Liver (tissue), 9 donors: ENCODE data around the gene BAHCC1. TPM values are rescaled to one million over a fixed set of nuclear protein-coding genes. Genes with fewer than 3 reads are reported as not detected.

Experiments
- DNase-seq: peaks from one replicate; pipeline ENCODE4 v3.0.0-alpha.2; 2017; ENCODE audit warnings: low spot score
- H3K27ac ChIP-seq, 2 donors: one replicate each; pipeline ENCODE4 v1.7.0; 2013; ENCODE audit warnings: inconsistent platforms in 2 of 2, low read length in 2 of 2, control low read depth in 1 of 2, low read depth in 1 of 2, mild to moderate bottlenecking in 1 of 2
- H3K27me3 ChIP-seq, 4 donors: one replicate each; pipeline versions ENCODE4 v1.6.1 to v1.7.0; 2013; ENCODE audit warnings: low read length in 3 of 4, inconsistent platforms in 1 of 4, mild to moderate bottlenecking in 1 of 4, moderate library complexity in 1 of 4; ENCODE audit not compliant: control insufficient read depth in 4 of 4, insufficient read depth in 4 of 4
- H3K36me3 ChIP-seq, 4 donors: one replicate each; pipeline versions ENCODE4 v1.6.1 to v1.7.0; 2013; ENCODE audit warnings: low read length in 3 of 4, mild to moderate bottlenecking in 3 of 4, low read depth in 1 of 4, moderate library complexity in 1 of 4; ENCODE audit not compliant: control insufficient read depth in 4 of 4, insufficient read depth in 3 of 4
- H3K4me1 ChIP-seq, 4 donors: one replicate each; pipeline versions ENCODE4 v1.6.1 to v1.7.0; 2013; ENCODE audit warnings: low read length in 3 of 4, mild to moderate bottlenecking in 3 of 4, moderate library complexity in 1 of 4; ENCODE audit not compliant: control insufficient read depth in 4 of 4, insufficient read depth in 4 of 4
- H3K4me3 ChIP-seq, 3 donors: one replicate each; pipeline versions ENCODE4 v1.6.1 to v1.7.0; 2013; ENCODE audit warnings: low read length in 3 of 3, control low read depth in 1 of 3, low read depth in 1 of 3, mild to moderate bottlenecking in 1 of 3
- H3K9ac ChIP-seq, 2 donors: one replicate each; pipeline ENCODE4 v1.7.0; 2013; ENCODE audit warnings: low read length in 2 of 2, mild to moderate bottlenecking in 2 of 2, moderate library complexity in 2 of 2, control low read depth in 1 of 2, low read depth in 1 of 2
- H3K9me3 ChIP-seq, 4 donors: one replicate each; pipeline versions ENCODE4 v1.6.1 to v1.7.0; 2013; ENCODE audit warnings: low read length in 3 of 4; ENCODE audit not compliant: control insufficient read depth in 4 of 4
- CTCF ChIP-seq: fragments of 150-350 bp; IDR thresholded peaks from 2 replicates; pipeline ENCODE4 v1.5.1; 2017; ENCODE audit warnings: improper control_type of control experiment, low read depth, low read length; ENCODE audit not compliant: missing input control
- FOXA1 ChIP-seq: IDR thresholded peaks from 2 replicates; pipeline ENCODE4 v1.6.1; 2016; ENCODE audit warnings: antibody characterized with exemption
- HNF4A ChIP-seq, 2 donors: conservative IDR thresholded peaks; 2 replicates each; pipeline ENCODE4 v1.6.1; 2016; ENCODE audit warnings: antibody characterized with exemption in 2 of 2, mild to moderate bottlenecking in 2 of 2
- JUND ChIP-seq, 2 donors: IDR thresholded peaks; 2 replicates each; pipeline ENCODE4 v1.6.1; 2016; ENCODE audit warnings: antibody characterized with exemption in 2 of 2
- RXRA ChIP-seq, 2 donors: IDR thresholded peaks; 2 replicates each; pipeline ENCODE4 v1.6.1; 2017 to 2018; ENCODE audit warnings: antibody characterized with exemption in 2 of 2, mild to moderate bottlenecking in 1 of 2
- TAF1 ChIP-seq: conservative IDR thresholded peaks from 2 replicates; pipeline ENCODE4 v1.6.1; 2016; ENCODE audit warnings: antibody characterized with exemption, mild to moderate bottlenecking
- WGBS: extraction: QIAGEN DNeasy Blood & Tissue Kit; methylation state at CpG from one replicate; pipeline ENCODE4 v1.1.7; 2013; 5-methylcytosine and 5-hydroxymethylcytosine counted together
- polyA plus RNA-seq, 2 donors: library from polyadenylated mRNA; stranded (reverse) in 1 of 2; unstranded in 1 of 2; fragments of 200-250 nt in 1 of 2; fragments of >200 nt in 1 of 2; fragmentation: Nextera tagmentation in 1 of 2; extraction: Ambion mirVana in 1 of 2; gene quantifications; one replicate each; pipeline versions ENCODE4 v1.2.1 to v1.2.3, GENCODE V29; 2013 to 2015
- total RNA-seq, 2 donors: library from RNA; depleted of rRNA; stranded (reverse); fragments of >200 nt; gene quantifications; one replicate each; pipeline ENCODE4 v1.2.3, GENCODE V29; 2014
- TF ChIP-seq, protein P1 (sequence below): IDR thresholded peaks from 2 replicates; pipeline ENCODE4 v1.6.1; 2016; ENCODE audit warnings: antibody characterized with exemption
- donor health status: healthy.
- donor health status: healthy.
- donor health status: healthy.
- donor health status: healthy.
- donor health status: healthy.

The BAHCC1 gene
- total and polyA plus RNA-seq, 4 donors: 0.76 to 3.9 (median 2.5) TPM

DNA sequence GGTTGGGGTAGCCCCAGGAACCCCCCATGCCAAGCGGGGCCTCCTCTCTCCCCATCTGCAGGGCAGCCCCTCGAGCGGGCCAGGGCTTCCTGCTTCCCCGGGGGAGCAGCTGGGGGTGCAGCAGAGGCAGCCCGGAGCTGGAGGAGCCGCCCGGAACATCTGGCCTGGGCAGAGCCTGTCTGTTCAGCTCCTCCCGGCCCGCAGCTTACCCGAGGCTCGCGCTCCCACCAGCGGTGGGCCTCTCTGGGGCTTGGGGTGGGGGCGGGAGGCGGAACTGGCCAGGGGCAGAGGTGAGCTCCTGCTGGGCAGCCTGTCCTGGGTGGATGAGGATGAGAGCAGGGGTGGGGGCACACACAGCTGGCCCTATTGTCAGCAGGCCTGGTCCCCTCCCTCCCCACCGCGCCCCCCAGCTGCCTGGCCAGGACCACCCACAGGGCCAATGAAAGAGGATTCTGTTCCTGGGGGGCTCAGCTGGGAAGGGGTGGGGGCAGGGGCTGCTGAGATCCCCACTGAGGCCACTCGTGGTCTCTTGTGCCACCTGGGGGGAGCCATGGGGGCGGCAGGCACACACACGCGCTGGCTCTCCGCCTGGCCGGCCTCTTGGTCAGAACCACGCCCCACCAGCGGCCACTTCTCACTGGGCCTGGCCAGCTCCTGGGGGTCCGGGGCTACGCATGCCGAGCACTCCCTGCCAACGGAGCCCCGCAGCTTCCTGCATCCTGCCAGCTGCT is 34.7 kb downstream of the BAHCC1 start:
- Histone ChIP-seq H3K9me3 (no peaks in the 10 kb centered on the region), H3K27me3 (no peaks in the 10 kb centered on the region), H3K36me3 (no peaks in the 10 kb centered on the region), H3K4me1 (peaks cover 21 to 41% (median 31%) of the 10 kb centered on the region in 4 donors), H3K4me3 (no peak overlapping the region), H3K27ac (no peak overlapping the region), H3K9ac (no peak overlapping the region)
- DNase-seq: no peak
- TF ChIP-seq FOXA1 (no peak), CTCF (peak; percentile 4)
- 57% methylated on average over 30 of the region's 30 CpGs for WGBS

DNA sequence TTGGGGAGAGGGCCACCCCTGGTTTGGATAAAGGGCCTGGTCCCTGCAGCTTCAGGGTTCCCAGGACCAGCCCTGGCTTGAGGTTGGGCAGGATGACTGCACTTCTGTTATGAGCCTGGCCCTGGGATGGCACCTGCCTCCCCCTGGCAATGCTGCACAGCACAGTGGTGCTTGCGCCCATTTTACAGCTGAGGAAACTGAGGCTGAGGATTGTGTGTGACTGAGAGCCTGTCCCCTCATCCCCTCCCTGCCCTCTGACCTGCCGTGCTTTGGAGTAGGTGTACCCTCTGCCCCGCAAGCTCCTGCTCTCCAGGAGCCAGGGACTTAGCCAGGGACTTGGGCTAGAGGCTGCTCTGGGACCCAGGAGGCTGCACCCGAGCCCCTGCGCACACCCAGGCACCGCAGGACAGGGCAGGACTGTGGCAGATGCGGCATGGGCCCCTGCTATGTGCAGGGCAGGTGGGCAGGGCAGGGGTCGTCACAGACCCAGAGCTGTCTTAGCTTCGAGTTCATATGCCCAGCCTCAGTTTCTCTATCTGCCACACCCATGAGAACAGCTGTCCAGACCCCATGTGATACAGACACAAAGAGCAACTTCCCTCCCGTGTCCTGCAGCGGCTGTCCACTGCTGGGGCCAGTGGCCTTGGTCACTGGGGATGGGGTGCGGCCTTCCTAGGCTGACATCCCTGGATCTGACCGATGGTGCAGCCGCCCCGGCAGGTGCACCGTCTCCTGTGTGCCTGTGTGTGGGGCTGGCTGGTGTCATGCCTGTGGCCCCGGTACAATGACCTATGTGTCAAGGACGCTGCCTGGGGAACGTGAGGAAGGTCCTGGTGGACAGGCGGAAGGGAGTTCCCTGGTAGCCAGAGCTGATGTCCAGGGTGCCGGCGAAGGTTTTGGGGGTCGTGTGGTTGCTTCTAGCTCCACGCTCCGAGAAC is 36.6 kb downstream of the BAHCC1 start:
- peak; percentile 92 to 97 for TF ChIP-seq RXRA (IDR thresholded peaks at IDR 0.05)
- TF ChIP-seq HNF4A (conservative IDR thresholded peaks at IDR 0.05): peak; percentile 32 to 50
- TF ChIP-seq, protein P1, sequence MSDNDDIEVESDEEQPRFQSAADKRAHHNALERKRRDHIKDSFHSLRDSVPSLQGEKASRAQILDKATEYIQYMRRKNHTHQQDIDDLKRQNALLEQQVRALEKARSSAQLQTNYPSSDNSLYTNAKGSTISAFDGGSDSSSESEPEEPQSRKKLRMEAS: no peak
- WGBS: 60% methylated on average over 25 of the region's 25 CpGs
- H3K36me3 ChIP-seq: no peaks in the 10 kb centered on the region
- no peak overlapping the region for H3K4me3 ChIP-seq
- no peaks in the 10 kb centered on the region for H3K9me3 ChIP-seq
- DNase-seq: no peak
- peaks cover 21 to 41% (median 31%) of the 10 kb centered on the region in 4 donors for H3K4me1 ChIP-seq
- no peak overlapping the region for H3K9ac ChIP-seq
- H3K27me3 ChIP-seq: no peaks in the 10 kb centered on the region
- no peak overlapping the region for H3K27ac ChIP-seq

GRCh38 chr17:81432941-81433340 is 37.7 kb downstream of the BAHCC1 start:
- Histone ChIP-seq H3K4me3 (no peak overlapping the region), H3K27me3 (no peaks in the 10 kb centered on the region), H3K9ac (no peak overlapping the region), H3K4me1 (peaks cover 14 to 32% (median 25%) of the 10 kb centered on the region in 4 donors), H3K36me3 (no peaks in the 10 kb centered on the region), H3K9me3 (no peaks in the 10 kb centered on the region), H3K27ac (no peak overlapping the region)
- WGBS: 63% methylated on average over 10 of the region's 10 CpGs
- no peak for DNase-seq
- no peak for TF ChIP-seq TAF1
- TF ChIP-seq CTCF: no peak
- TF ChIP-seq RXRA (IDR thresholded peaks at IDR 0.05): no peak
- TF ChIP-seq JUND (IDR thresholded peaks at IDR 0.05): no peak
